ENCODE results near the gene ACSM6.
"Not testable (repeated sequence)": the region's sequence is repeated elsewhere in the genome, so short reads cannot be mapped to it uniquely, and the experiment has no call there.

ACSM6 gene

GRCh38 chr10:95220539-95220938, 26.5 kb downstream of the ACSM6 start:
- no peak for DNase-seq

DNA sequence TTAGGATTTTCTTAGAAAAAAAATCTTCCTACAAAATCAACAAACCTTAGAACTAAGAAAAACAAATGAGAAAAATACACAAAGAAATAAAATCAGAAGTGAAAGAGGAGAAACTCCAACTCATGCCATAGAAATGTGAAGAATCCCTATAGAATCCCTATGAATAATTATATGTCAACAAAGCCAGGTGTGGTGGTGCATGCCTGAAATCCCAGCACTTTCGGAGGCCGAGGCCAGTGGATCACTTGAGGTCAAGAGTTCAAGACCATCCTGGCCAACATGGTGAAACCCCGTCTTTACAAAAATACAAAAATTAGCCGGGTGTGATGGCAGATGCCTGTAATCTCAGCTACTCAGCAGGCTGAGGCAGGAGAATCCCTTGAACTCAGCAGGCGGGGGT, 27.1 kb downstream of the ACSM6 start:
- peak; percentile 35 for DNase-seq

- DNase-seq = no peak
Observed at GRCh38 chr10:95225136-95225535, 31.1 kb downstream of the ACSM6 start.

- DNase-seq = not testable (repeated sequence)
Observed at GRCh38 chr10:95228934-95229723, 35.1 kb downstream of the ACSM6 start.

DNA sequence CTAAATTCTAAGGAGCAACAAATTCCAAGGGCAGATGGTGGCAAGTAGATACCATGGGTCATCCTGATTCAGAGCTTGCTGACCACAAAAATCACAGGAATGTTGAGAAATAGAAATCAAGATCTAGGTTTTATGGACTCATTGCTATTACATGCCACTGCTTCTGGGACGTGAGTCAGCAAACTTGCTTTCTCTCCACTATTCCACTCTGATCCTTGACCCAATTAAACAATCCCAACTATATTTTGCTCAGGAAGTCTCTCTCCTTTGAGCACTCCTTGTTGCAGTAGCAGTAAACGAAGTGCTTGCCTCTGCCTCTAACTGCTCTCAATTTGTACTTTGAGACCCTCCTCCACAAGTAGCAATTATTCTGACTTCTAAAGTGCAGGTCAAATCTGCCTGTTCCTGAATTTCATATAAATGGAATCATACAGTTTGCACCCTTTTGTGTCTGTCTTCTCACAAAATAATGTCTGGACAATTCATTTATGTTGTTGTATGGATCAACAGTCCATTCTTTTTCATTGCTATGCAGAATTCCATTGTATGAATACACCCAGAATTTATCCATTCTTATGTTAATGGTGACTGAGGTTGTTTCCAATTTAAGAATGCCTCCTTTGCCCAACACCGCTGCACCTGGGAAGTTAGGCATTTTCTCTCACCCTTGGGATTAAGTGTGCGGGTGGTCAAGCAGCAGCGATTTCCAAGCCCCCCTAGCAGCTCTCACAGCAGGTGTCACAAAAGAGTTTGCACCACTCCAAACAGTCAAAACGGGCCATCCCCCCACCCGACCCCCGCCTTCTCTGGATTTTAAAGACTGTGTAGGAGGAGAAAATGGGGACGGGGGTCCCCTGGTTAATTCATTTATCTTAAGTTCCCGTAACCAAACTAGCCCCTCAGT, 35.9 kb downstream of the ACSM6 start:
- peak; percentile 98 for DNase-seq

- not testable (repeated sequence) for DNase-seq
Observed at GRCh38 chr10:95230677-95231586, 36.9 kb downstream of the ACSM6 start.

GRCh38 chr10:95233377-95234034, 39.5 kb downstream of the ACSM6 start:
- DNase-seq = no peak

GRCh38 chr10:95234951-95235350, 40.9 kb downstream of the ACSM6 start:
- DNase-seq = no peak

DNA sequence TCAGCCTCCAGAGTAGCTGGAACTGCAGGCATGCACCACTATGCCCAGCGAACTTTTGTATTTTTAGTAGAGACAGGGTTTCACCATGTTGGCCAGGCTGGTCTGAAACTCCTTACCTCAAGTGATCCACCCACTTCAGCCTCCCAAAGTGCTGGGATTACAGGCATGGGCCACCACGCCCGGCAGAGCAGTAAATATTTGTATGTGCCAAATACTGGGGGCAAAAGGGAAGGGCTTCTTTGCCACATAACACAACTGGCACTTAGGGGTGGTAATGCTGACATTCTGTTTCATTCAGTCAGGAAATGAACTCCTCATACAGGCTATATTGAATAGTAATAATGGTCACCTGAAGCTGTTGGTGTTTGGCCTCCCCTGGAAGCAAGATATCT, 41.6 kb downstream of the ACSM6 start:
- DNase-seq = no peak

GRCh38 chr10:95236068-95236903, 42.2 kb downstream of the ACSM6 start:
- peak; percentile 76 for DNase-seq

DNA sequence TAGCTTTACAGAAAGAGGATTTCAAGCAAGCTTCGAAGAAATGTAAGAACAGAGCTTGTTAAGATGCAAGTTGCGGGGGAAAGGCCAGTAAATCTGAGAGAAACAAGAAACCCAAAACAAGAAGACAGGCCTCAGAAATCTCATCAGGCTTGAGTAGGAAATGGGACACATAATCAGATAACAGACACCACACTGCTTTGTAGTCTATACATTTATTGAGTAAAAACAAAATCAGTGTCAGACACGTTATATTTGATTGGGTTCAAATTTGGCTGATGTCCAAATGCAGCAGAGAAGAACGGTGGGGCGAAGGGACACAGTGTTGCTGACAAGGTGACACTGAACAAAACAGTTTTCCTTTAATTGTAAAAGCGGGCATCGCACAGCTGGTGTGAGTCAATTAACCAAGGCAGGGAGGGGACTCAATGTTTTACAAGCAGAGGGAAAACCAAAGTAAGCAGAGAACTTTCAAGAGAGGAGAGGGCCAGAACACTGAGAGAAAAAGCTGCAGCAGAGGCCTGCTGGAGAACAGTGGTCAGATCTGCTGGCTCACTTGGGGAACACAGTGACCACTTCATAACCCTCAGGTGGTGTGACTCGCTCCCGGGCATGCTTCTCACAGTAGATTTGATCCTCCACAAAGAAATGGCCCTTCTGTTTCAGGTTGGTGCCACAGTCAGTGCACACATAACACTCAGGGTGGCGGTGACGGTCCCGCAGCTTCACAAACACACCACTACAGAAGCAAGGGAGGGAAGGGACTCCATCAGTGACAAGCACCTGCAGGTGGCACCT, 43.5 kb downstream of the ACSM6 start:
- DNase-seq = no peak

DNA sequence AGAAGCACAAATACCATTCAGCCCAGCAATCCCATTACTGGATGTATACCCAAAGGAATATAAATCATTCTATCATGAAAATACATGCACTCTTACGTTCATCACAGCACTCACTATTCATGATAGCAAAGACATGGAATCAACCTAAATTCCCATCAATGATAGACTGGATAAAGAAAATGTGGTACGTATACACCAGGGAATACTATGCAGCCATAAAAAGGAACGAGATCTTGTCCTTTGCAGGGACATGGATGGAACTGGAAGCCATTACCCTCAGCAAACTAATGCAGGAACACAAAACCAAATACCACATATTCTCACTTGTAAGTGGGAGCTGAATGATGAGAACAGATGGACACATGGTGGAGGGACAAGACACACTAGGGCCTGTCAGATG, 46.1 kb downstream of the ACSM6 start:
- DNase-seq = not testable (repeated sequence)

GRCh38 chr10:95240811-95241210, 46.8 kb downstream of the ACSM6 start:
- DNase-seq = no peak

DNA sequence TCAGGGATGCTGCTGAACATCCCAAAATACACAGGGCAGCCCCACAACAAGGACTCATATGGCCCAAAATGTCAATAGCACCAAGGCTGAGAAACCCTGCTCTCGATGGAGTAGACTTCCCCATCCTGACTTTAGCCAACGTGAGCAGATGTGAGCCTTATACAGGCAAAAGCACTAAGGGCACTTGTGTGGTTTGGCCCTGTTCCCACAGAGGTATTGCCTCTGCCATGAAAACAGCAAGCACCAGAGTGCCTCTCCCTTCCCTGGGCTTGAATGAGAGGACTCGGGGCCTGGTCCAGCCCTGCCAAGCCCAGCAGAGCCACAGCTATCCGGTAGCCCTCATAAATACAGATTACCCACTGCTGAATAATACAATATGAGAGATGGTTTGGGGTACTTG, 47.5 kb downstream of the ACSM6 start:
- DNase-seq = no peak

- DNase-seq = peak; percentile 54
Observed at GRCh38 chr10:95242581-95243317, 48.7 kb downstream of the ACSM6 start.

DNA sequence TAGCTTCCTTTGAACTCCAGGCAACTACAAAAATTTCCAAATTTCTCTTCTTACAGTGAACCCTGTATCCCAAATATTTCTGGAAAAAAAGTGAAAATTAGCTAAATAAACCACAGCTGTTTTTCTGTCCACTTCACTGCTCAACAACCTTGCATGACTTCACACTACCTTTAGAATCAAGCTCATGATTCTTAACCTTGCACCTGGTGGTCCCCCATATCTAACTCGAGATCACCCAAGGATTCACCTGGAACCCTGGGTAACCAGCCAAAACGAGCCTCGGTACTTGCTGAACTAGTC, 49.2 kb downstream of the ACSM6 start:
- DNase-seq = no peak

DNA sequence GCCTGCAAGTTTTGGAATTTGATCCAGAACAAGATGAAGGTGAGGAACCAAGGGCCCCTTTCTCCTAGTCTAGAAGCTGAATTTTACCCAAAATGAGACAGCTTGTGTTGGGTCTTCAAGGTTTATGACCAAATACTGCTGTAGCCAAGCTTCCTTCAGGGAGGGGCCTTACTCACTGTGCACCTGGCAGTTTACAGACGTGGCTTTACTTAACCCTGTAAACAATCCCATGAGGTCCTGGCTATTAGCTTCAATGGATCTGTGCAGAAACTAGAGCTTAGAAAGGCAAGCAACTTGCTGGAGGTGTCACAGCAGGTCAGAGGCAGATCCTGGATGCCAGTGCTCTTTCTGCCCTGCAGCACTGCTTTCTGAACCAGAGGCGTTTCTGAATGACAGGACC, 50.1 kb downstream of the ACSM6 start:
- DNase-seq = no peak

DNA sequence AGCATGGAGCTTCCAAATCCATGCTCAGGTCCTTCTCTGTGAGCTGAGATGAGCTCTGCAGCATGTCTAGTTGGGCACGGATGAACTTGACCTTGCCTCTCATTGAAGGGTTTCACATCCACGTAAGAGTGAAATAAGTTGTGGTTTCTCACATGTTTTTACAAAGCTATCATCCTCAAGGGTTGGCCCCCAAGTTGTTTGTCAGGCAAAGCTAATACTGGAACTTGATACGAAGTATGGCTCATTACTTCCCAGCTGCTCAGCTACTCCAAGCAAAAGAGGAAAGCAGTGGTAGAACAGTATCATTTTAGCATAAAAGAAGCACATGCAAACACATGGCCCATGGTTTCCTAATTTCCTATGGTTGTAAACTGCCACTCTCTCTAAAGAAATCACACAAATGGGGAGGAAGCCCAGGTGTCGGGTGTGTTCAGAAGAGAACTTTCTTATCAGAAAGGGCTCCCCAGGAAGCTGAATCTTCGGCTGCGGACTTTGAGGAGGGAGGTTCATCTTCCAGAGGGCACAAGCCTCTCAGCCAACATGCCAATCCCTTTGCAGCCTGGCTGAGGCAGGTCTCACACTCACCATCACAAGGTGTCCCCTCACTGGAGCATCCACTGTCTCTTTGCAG, 51.5 kb downstream of the ACSM6 start:
- no peak for DNase-seq

DNA sequence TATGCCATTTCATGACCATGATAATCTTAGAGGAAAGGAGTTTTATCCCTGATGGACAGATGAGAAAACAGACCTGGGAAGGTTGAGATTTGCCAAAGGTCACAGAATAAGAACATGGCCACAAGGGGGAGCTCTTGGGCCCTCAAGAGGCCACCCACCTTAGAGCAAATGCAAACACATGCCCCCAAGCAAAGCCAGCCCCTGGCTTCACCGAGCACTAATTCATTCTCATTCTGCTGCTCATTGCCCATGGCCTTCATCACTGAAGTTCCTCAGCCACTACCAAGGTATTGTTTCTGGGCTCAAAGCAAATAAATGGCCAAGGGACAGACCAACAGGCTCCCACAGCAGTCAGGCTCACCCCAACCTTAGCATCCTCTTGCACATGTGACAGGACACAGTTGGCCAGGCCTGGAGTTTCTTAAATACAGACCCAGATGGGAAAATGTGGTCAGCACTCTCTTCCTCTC, 52.6 kb downstream of the ACSM6 start:
- DNase-seq = peak; percentile 75
